ENCODE measurements around the gene ANKFN1.

The ANKFN1 gene

GRCh38 chr17:56309897-56310296 lies 156.6 kb downstream of the ANKFN1 start:
- no peak for DNase-seq (ENCODE audit: insufficient read length, low spot score)
- TF ChIP-seq CTCF (IDR thresholded peaks at IDR 0.05; ENCODE audit: insufficient read depth, missing control alignments): no peak
- FAIRE-seq: no peak

DNA sequence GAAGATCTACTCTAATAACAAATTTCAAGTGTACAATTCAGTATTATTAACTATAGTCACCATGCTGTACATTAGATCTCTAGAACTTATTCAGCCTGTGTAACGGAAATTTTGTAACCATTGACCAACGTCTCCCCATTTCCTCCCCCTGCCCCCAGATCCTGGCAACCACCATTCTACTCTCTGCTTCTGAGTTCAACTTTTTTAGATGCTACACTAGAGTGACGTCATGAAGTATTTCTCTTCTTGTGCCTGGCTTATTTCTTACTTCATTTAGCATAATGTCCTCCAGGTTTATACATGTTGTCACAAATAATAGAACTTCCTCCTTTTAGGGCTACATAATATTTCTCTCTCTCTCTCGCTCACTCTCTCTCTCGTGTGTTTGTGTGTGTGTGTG lies 157.5 kb downstream of the ANKFN1 start:
- no peak for DNase-seq (ENCODE audit: insufficient read length, low spot score)
- FAIRE-seq: no peak
- TF ChIP-seq CTCF (IDR thresholded peaks at IDR 0.05; ENCODE audit: insufficient read depth, missing control alignments): no peak

GRCh38 chr17:56313201-56313600 lies 159.9 kb downstream of the ANKFN1 start:
- FAIRE-seq (no peak), DNase-seq (ENCODE audit: insufficient read length, low spot score) (no peak)
- TF ChIP-seq CTCF (IDR thresholded peaks at IDR 0.05; ENCODE audit: insufficient read depth, missing control alignments): no peak

GRCh38 chr17:56314026-56314425 lies 160.8 kb downstream of the ANKFN1 start:
- no peak for DNase-seq (ENCODE audit: insufficient read length, low spot score)
- TF ChIP-seq CTCF (IDR thresholded peaks at IDR 0.05; ENCODE audit: insufficient read depth, missing control alignments): no peak
- FAIRE-seq: no peak

- DNase-seq (ENCODE audit: insufficient read length, low spot score) (no peak), FAIRE-seq (no peak)
- no peak for TF ChIP-seq CTCF (IDR thresholded peaks at IDR 0.05; ENCODE audit: insufficient read depth, missing control alignments)
Measured at GRCh38 chr17:56314984-56315602, 161.8 kb downstream of the ANKFN1 start.

GRCh38 chr17:56316604-56317003 lies 163.3 kb downstream of the ANKFN1 start:
- TF ChIP-seq CTCF (IDR thresholded peaks at IDR 0.05; ENCODE audit: insufficient read depth, missing control alignments): no peak
- no peak for FAIRE-seq
- no peak for DNase-seq (ENCODE audit: insufficient read length, low spot score)

DNA sequence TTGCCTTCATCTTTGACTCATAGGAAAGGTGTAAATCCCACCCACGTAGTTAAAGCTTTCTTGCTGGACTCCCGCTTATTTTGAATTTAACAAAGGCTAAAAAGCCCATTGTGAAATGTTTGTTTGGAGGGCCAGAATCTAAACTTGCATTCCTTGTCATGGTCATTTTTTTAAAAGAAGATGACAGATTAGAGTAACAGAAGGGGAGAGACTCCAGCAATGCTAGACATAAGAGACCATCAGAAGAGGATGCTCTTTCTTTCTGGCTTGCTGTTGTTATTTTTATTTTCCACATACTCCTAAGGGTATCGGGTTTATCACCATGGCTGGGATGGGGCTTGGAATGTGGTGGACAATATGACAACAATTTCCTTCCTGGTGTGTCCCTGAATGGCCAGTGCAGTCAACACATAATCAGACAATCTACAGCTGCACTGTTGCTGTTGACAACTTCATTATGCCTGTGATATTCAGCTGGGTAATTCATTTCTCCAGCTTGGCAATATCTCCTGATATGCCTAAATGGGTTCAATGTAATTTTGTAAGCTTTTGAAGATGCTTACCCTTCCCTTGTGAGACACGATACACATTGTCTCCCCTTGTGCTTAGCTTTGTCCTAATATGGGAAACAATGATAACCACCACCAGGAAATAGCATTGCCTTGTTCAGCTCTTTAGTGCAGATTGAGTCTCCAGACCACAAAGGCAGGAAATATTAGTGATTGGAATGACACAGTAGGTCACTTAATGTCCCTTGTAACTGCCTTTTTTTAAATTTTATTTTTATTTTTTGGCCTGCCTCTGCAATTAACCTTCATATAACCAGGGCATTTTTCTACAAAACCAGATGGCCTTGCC lies 164.3 kb downstream of the ANKFN1 start:
- TF ChIP-seq CTCF (IDR thresholded peaks at IDR 0.05; ENCODE audit: insufficient read depth, missing control alignments): no peak
- FAIRE-seq (no peak), DNase-seq (ENCODE audit: insufficient read length, low spot score) (no peak)

Measured in D721Med (cell line).